Calu3 (cell line): ENCODE results near the gene ECM1. TPM values are rescaled to one million over a fixed set of nuclear protein-coding genes. Genes with fewer than 3 reads are reported as not detected.

ENCODE experiments used
- BruUV-seq: library from RNA; stranded (reverse); fragments of 400-500 nt; replicated peaks from 2 replicates; lab custom pipeline; 2021; lab: Mats Ljungman, UMichigan
- CTCF ChIA-PET: fragments of 300-600 bp; sonication (Branson Sonifier 250); formaldehyde crosslinking; loops from one replicate; lab custom pipeline; 2022; ENCODE audit warnings: antibody characterized with exemption; lab: Charles Lee
- DNase-seq: peaks from one replicate; pipeline ENCODE4 v3.0.0; 2022
- H3K27ac Mint-ChIP-seq: one replicate; pipeline ENCODE4 v1.8.0; 2022; ENCODE audit warnings: mixed read lengths; ENCODE audit not compliant: unreplicated experiment
- H3K27me3 Mint-ChIP-seq: one replicate; pipeline ENCODE4 v1.8.0; 2022; ENCODE audit warnings: mixed read lengths; ENCODE audit not compliant: unreplicated experiment
- H3K36me3 Mint-ChIP-seq: one replicate; pipeline ENCODE4 v1.8.0; 2022; ENCODE audit warnings: mild to moderate bottlenecking, moderate library complexity, mixed read lengths; ENCODE audit not compliant: insufficient read depth, unreplicated experiment
- H3K4me1 Mint-ChIP-seq: one replicate; pipeline ENCODE4 v1.8.0; 2022; ENCODE audit warnings: mild to moderate bottlenecking, low read depth, mixed read lengths; ENCODE audit not compliant: unreplicated experiment
- H3K4me3 Mint-ChIP-seq: one replicate; pipeline ENCODE4 v1.8.0; 2022; ENCODE audit warnings: mild to moderate bottlenecking, low read depth, moderate library complexity, mixed read lengths; ENCODE audit not compliant: unreplicated experiment
- H3K9me3 Mint-ChIP-seq: one replicate; pipeline ENCODE4 v1.8.0; 2022; ENCODE audit warnings: low read depth, mixed read lengths; ENCODE audit not compliant: unreplicated experiment
- CTCF ChIP-seq: fragments of 200-600 bp; IDR thresholded peaks from one replicate; pipeline ENCODE4 v1.8.0; 2022; ENCODE audit warnings: antibody characterized with exemption; ENCODE audit not compliant: unreplicated experiment
- intact Hi-C: fragments of 100-400 bp; cut with micrococcal nuclease; formaldehyde crosslinking; loops from one replicate; pipeline ENCODE4 v1.10.0; 2022; ENCODE audit not compliant: unreplicated experiment
- total RNA-seq: library from RNA; stranded (reverse); gene quantifications from 2 replicates; pipeline ENCODE4 v1.2.3, GENCODE V29; 2022

The ECM1 gene
- total RNA-seq, 1 experiment from 2014 or later: 1.6 TPM

GRCh38 chr1:150516616-150517015, 8.7 kb downstream of the ECM1 start:
- DNase-seq: no peak

GRCh38 chr1:150521196-150521968, 13.5 kb downstream of the ECM1 start:
- no peak overlapping the region for H3K27ac Mint-ChIP-seq
- TF ChIP-seq CTCF: no peak

More at GRCh38 chr1:150516616-150517015, 8.7 kb downstream of the ECM1 start:
- BruUV-seq: no TSS peak
- H3K9me3 Mint-ChIP-seq: no peaks in the 10 kb centered on the region
- H3K36me3 Mint-ChIP-seq: peaks cover 17% of the 10 kb centered on the region
- H3K4me3 Mint-ChIP-seq: peak overlapping the region; percentile 73
- no peaks in the 10 kb centered on the region for H3K27me3 Mint-ChIP-seq
- peak overlapping the region; percentile 1 for H3K27ac Mint-ChIP-seq
- peaks cover 12% of the 10 kb centered on the region for H3K4me1 Mint-ChIP-seq
- TF ChIP-seq CTCF: no peak
- CTCF ChIA-PET: interaction anchor here (0.5 to 1.6 kb wide), 8 partner anchors 12 to 637 kb away, joined by 3 to 24 read pairs (median 4); partner anchors contain the start of gene ENSA
- intact Hi-C loops: no loop called here

GRCh38 chr1:150525348-150525747, 17.4 kb downstream of the ECM1 start:
- DNase-seq: no peak
- H3K27ac Mint-ChIP-seq: no peak overlapping the region
- H3K9me3 Mint-ChIP-seq: no peaks in the 10 kb centered on the region
- CTCF ChIA-PET: no interaction called here
- TF ChIP-seq CTCF: no peak
- intact Hi-C loops: no loop called here
- BruUV-seq: no TSS peak
- H3K4me3 Mint-ChIP-seq: no peak overlapping the region
- peaks cover 14% of the 10 kb centered on the region for H3K36me3 Mint-ChIP-seq
- peaks cover 23% of the 10 kb centered on the region for H3K4me1 Mint-ChIP-seq
- H3K27me3 Mint-ChIP-seq: no peaks in the 10 kb centered on the region

More at GRCh38 chr1:150521196-150521968, 13.5 kb downstream of the ECM1 start:
- Mint-ChIP-seq H3K36me3 (peaks cover 5% of the 10 kb centered on the region), H3K4me1 (peaks cover 5% of the 10 kb centered on the region), H3K4me3 (no peak overlapping the region), H3K27me3 (no peaks in the 10 kb centered on the region), H3K9me3 (no peaks in the 10 kb centered on the region)
- no TSS peak for BruUV-seq
- intact Hi-C loops: no loop called here
- no peak for DNase-seq
- CTCF ChIA-PET: no interaction called here

- CTCF ChIA-PET: interaction anchor here (0.7 to 1.7 kb wide), 7 partner anchors 13 to 1788 kb away, joined by 3 to 8 read pairs (median 4); partner anchors contain the start of gene FALEC
- H3K27ac Mint-ChIP-seq: peak overlapping the region; percentile 96
- no peaks in the 10 kb centered on the region for H3K27me3 Mint-ChIP-seq
- no peak for TF ChIP-seq CTCF
- H3K4me3 Mint-ChIP-seq: no peak overlapping the region
- peaks cover 27% of the 10 kb centered on the region for H3K36me3 Mint-ChIP-seq
- intact Hi-C loops: no loop called here
- DNase-seq: no peak
- no peaks in the 10 kb centered on the region for H3K9me3 Mint-ChIP-seq
- H3K4me1 Mint-ChIP-seq: peaks cover 51% of the 10 kb centered on the region
- BruUV-seq: no TSS peak
Observed at GRCh38 chr1:150528196-150528595, 20.3 kb downstream of the ECM1 start.
